Large intestine (tissue), 3 donors: ENCODE results near the gene SHFL. TPM values are rescaled to one million over a fixed set of nuclear protein-coding genes. Genes with fewer than 3 reads are reported as not detected.

Source experiments
- DNase-seq, 2 donors: peaks; one replicate each; pipeline versions ENCODE4 v3.0.0 to v3.0.0-alpha.2; 2013
- H3K27ac ChIP-seq: one replicate; pipeline ENCODE4 v1.5.1; 2013; ENCODE audit warnings: low read length
- H3K27me3 ChIP-seq: 2 replicates; pipeline ENCODE4 v1.6.1; 2013; ENCODE audit warnings: low read length; ENCODE audit not compliant: control insufficient read depth, insufficient read depth
- H3K36me3 ChIP-seq: 2 replicates; pipeline ENCODE4 v1.6.1; 2013; ENCODE audit warnings: low read length; ENCODE audit not compliant: control insufficient read depth, insufficient read depth
- H3K4me1 ChIP-seq: one replicate; pipeline ENCODE4 v1.6.1; 2013; ENCODE audit warnings: low read length; ENCODE audit not compliant: control insufficient read depth, insufficient read depth
- H3K4me3 ChIP-seq: one replicate; pipeline ENCODE4 v1.5.1; 2013; ENCODE audit warnings: low read length
- H3K9me3 ChIP-seq: one replicate; pipeline ENCODE4 v1.6.1; 2013; ENCODE audit warnings: mild to moderate bottlenecking, low read depth, low read length, moderate library complexity; ENCODE audit not compliant: control insufficient read depth
- WGBS: methylation state at CpG from one replicate; pipeline ENCODE4 v1.1.5; 2013; ENCODE audit warnings: low lambda C conversion rate; ENCODE audit not compliant: insufficient coverage; 5-methylcytosine and 5-hydroxymethylcytosine counted together
- polyA plus RNA-seq: library from polyadenylated mRNA; unstranded; fragments of 120-200 nt; gene quantifications from one replicate; pipeline ENCODE4 v1.2.1, GENCODE V29; 2013

SHFL gene
- polyA plus RNA-seq, 1 donor = 44.5 TPM

DNA sequence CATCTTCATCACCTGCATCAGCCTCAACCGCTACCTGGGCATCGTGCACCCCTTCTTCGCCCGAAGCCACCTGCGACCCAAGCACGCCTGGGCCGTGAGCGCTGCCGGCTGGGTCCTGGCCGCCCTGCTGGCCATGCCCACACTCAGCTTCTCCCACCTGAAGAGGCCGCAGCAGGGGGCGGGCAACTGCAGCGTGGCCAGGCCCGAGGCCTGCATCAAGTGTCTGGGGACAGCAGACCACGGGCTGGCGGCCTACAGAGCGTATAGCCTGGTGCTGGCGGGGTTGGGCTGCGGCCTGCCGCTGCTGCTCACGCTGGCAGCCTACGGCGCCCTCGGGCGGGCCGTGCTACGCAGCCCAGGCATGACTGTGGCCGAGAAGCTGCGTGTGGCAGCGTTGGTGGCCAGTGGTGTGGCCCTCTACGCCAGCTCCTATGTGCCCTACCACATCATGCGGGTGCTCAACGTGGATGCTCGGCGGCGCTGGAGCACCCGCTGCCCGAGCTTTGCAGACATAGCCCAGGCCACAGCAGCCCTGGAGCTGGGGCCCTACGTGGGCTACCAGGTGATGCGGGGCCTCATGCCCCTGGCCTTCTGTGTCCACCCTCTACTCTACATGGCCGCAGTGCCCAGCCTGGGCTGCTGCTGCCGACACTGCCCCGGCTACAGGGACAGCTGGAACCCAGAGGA is 28.0 kb downstream of the SHFL start:
- H3K27me3 ChIP-seq = no peaks in the 10 kb centered on the region
- no CpG with 5 or more reads among the region's 43 CpGs for WGBS
- no peak overlapping the region for H3K4me3 ChIP-seq
- no peak for DNase-seq
- peaks cover 68% of the 10 kb centered on the region for H3K36me3 ChIP-seq
- H3K27ac ChIP-seq = no peak overlapping the region
- H3K4me1 ChIP-seq = peaks cover 16% of the 10 kb centered on the region
- H3K9me3 ChIP-seq = no peaks in the 10 kb centered on the region

- Histone ChIP-seq H3K9me3 (no peaks in the 10 kb centered on the region), H3K27ac (no peak overlapping the region), H3K4me1 (peaks cover 16% of the 10 kb centered on the region), H3K4me3 (no peak overlapping the region), H3K27me3 (no peaks in the 10 kb centered on the region), H3K36me3 (peaks cover 61% of the 10 kb centered on the region)
- no CpG with 5 or more reads among the region's 26 CpGs for WGBS
- DNase-seq = no peak
These were observed 28.7 kb downstream of the SHFL start for GRCh38 chr19:10114651-10115391.

DNA sequence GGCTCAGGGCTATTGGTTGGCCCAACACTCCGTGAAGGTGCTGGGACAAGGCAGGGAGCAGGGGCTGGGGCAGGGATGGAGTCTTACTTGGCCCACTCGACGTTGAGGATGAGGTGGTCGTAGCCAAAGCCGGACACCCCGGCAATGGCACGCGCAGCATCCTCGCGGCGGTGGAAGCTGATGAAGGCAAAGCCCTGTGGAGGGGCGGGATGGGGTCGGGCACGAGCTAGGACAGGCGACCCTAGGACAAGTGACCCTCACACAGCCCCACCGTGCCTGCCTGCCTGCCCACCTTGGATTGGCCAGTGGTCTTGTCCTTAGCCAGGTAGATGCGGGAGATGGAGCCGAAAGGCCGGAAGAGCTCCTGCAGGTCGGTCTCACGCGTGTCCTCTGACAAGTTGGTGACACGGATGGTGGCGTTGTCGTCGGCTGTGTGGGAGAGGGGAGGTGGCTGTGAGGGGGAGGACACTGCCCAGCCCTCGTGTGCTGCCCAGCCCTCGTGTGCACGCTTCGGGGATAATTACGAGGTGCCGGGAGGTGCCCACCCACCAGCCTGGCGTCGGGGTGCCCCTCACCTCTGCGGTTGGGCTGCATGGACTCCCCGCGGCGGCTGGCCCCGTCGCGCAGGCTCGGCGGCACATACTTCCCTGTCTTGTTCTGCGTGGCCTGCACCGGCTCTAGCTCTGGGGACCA is 29.4 kb downstream of the SHFL start:
- peaks cover 16% of the 10 kb centered on the region for H3K4me1 ChIP-seq

GRCh38 chr19:10116085-10116865 is 30.2 kb downstream of the SHFL start:
- H3K4me3 ChIP-seq = no peak overlapping the region
- no peaks in the 10 kb centered on the region for H3K27me3 ChIP-seq
- WGBS = no CpG with 5 or more reads among the region's 35 CpGs
- H3K36me3 ChIP-seq = peaks cover 47% of the 10 kb centered on the region
- no peak for DNase-seq
- no peak overlapping the region for H3K27ac ChIP-seq
- peaks cover 16% of the 10 kb centered on the region for H3K4me1 ChIP-seq
- H3K9me3 ChIP-seq = no peaks in the 10 kb centered on the region

More for the DNA sequence above, 29.4 kb downstream of the SHFL start:
- Histone ChIP-seq H3K27ac (no peak overlapping the region), H3K9me3 (no peaks in the 10 kb centered on the region), H3K27me3 (no peaks in the 10 kb centered on the region), H3K36me3 (peaks cover 54% of the 10 kb centered on the region), H3K4me3 (no peak overlapping the region)
- no peak for DNase-seq
- no CpG with 5 or more reads among the region's 45 CpGs for WGBS

DNA sequence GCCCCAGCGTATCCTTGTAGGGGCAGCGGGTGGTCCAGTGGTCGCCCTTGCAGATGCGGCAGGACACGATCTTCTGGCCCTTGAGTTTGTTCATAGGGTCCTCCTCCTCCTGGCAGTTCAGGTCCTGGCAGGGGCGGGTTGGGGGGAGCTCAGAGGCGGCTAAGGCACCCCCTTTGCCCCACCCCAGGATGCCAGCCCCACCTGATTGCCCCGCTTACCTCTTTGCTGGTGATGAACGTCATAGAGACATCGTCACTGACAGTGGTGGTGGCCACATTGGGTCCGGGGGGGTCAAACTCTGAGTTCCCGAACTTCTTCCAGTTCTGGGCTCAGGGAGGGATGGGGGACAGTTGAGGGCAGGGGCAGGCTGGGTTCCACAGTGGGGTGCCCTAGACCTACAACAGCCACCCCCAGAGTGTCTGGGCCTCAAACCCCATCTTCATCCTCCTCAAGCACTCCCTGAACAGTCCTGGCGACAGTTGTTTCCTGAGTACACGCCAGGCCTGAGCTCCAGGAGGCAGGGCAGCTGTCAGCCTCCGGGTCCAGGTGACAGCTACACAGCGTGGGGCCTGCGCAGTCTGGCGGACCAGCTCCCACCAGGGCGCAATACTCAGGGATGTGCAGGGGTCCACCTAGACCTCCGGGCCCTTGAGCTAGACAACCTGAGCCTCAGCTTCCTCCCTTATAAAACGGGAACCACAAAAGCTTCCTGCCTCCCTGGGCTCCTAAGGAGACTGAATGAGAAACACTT is 30.9 kb downstream of the SHFL start:
- no CpG with 5 or more reads among the region's 21 CpGs for whole genome bisulfite sequencing
- DNase-seq = no peak
- no peak overlapping the region for H3K27ac ChIP-seq
- H3K4me1 ChIP-seq = peaks cover 16% of the 10 kb centered on the region
- H3K4me3 ChIP-seq = no peak overlapping the region
- peaks cover 43% of the 10 kb centered on the region for H3K36me3 ChIP-seq
- no peaks in the 10 kb centered on the region for H3K9me3 ChIP-seq
- no peaks in the 10 kb centered on the region for H3K27me3 ChIP-seq

- no peak overlapping the region for H3K27ac ChIP-seq
- no peaks in the 10 kb centered on the region for H3K9me3 ChIP-seq
- H3K4me3 ChIP-seq = peak overlapping the region; percentile 88
- peaks cover 5% of the 10 kb centered on the region for H3K4me1 ChIP-seq
- WGBS = no CpG with 5 or more reads among the region's 12 CpGs
- no peaks in the 10 kb centered on the region for H3K27me3 ChIP-seq
- peaks cover 41% of the 10 kb centered on the region for H3K36me3 ChIP-seq
- DNase-seq = no peak
These were observed 32.8 kb downstream of the SHFL start for GRCh38 chr19:10118960-10119359.

DNA sequence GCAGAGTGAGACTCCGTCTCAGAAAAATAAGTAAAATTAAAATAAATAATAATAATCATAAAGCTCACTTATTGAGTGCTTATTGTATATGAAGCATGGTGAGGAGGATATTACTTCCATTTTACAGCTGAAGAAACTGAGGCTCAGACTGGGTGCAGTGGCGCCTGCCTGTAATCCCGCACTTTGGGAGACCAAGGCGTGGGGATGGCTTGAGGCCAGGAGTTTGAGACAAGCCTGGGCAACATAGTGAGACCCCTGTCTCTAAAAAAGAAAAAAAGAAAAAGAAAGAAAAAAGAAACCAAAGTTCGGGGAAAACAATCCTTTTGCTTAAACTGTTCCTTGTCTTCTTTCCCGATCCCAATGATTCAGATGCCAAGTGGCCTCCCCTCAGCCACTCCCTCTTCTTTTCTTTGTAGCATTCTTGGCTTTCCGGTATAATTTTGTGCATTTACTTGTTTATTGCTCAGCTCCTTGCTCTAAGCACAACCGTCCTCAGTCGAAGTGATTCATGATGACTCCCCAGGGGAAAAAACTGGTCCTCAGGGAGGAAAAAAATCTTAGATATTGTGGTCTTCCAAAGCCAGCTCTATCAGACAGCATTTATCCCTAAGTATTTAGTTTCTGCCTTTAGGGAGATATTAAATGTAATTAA is 34.5 kb downstream of the SHFL start:
- Histone ChIP-seq H3K9me3 (no peaks in the 10 kb centered on the region), H3K27me3 (no peaks in the 10 kb centered on the region), H3K27ac (no peak overlapping the region), H3K4me1 (peaks cover 5% of the 10 kb centered on the region), H3K36me3 (peaks cover 26% of the 10 kb centered on the region), H3K4me3 (no peak overlapping the region)
- DNase-seq = no peak
- WGBS = 92% methylated on average over 3 of the region's 9 CpGs

GRCh38 chr19:10122045-10122444 is 35.9 kb downstream of the SHFL start:
- Histone ChIP-seq H3K9me3 (no peaks in the 10 kb centered on the region), H3K4me3 (no peak overlapping the region), H3K36me3 (peaks cover 13% of the 10 kb centered on the region), H3K27me3 (no peaks in the 10 kb centered on the region), H3K27ac (no peak overlapping the region), H3K4me1 (peaks cover 5% of the 10 kb centered on the region)
- 80% methylated on average over 3 of the region's 6 CpGs for WGBS
- no peak for DNase-seq

DNA sequence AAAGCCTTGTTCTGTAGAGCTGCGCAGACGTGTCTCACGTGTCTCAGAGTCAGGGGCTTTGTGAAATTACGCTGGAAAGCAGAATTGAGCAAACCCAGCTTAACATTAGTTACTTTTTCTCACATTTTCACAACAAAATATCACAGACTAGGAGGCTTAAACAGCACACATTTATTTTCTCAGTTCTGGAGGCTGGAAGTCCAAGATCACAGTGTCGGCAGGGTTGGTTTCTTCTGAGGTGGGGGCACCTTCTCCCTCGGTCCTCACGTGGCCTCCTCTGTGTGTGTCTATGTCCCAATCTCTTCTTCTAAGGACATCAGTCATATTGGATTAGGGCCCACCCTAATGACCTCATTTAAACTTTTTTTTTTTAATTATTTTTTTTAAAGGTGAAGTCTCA is 38.3 kb downstream of the SHFL start:
- no peaks in the 10 kb centered on the region for H3K4me1 ChIP-seq
- H3K27me3 ChIP-seq = no peaks in the 10 kb centered on the region
- no peak overlapping the region for H3K27ac ChIP-seq
- H3K36me3 ChIP-seq = no peaks in the 10 kb centered on the region
- H3K4me3 ChIP-seq = no peak overlapping the region
- H3K9me3 ChIP-seq = no peaks in the 10 kb centered on the region
- no peak for DNase-seq
- 100% methylated on average over 1 of the region's 7 CpGs for WGBS
